Neutrophil (primary cell): ENCODE results near the gene WSCD1.

Experiments used
- H3K27ac ChIP-seq: fragments of 200-600 bp; sonication (generic); 2 replicates; pipeline ENCODE4 v1.5.1; 2016; ENCODE audit warnings: mild to moderate bottlenecking, moderate library complexity
- H3K27me3 ChIP-seq: fragments of 200-600 bp; sonication (generic); 2 replicates; pipeline ENCODE4 v1.6.0; 2016; ENCODE audit warnings: mild to moderate bottlenecking
- H3K36me3 ChIP-seq: fragments of 200-600 bp; sonication (generic); 2 replicates; pipeline ENCODE4 v1.5.1; 2017
- H3K4me1 ChIP-seq, 2 experiments: fragments of 200-600 bp in 1 of 2; sonication (generic) in 1 of 2; 1 replicate in 1 of 2; 2 replicates in 1 of 2; pipeline versions ENCODE4 v1.5.1 to v1.6.1; 2013 to 2016; ENCODE audit warnings: low read depth in 1 of 2, low read length in 1 of 2, mild to moderate bottlenecking in 1 of 2, moderate library complexity in 1 of 2; ENCODE audit not compliant: control insufficient read depth in 1 of 2, insufficient read depth in 1 of 2
- H3K4me3 ChIP-seq, 2 experiments: fragments of 200-600 bp in 1 of 2; sonication (generic) in 1 of 2; 1 replicate in 1 of 2; 2 replicates in 1 of 2; pipeline ENCODE4 v1.5.1; 2013 to 2016; ENCODE audit warnings: low read depth in 1 of 2, low read length in 1 of 2, mild to moderate bottlenecking in 1 of 2, moderate library complexity in 1 of 2
- H3K9me3 ChIP-seq: fragments of 200-600 bp; sonication (generic); 2 replicates; pipeline ENCODE4 v1.5.1; 2016
- CTCF ChIP-seq: fragments of 200-600 bp; sonication (generic); IDR thresholded peaks from 2 replicates; pipeline ENCODE4 v1.5.1; 2016; ENCODE audit warnings: antibody characterized with exemption

WSCD1 gene

GRCh38 chr17:6100891-6101500 is 30.8 kb downstream of the WSCD1 start:
- no peaks in the 10 kb centered on the region for H3K9me3 ChIP-seq
- H3K36me3 ChIP-seq: no peaks in the 10 kb centered on the region
- H3K4me3 ChIP-seq: no peak overlapping the region
- no peak overlapping the region for H3K27ac ChIP-seq
- no peak for TF ChIP-seq CTCF
- H3K27me3 ChIP-seq: no peaks in the 10 kb centered on the region
- H3K4me1 ChIP-seq: no peaks in the 10 kb centered on the region

DNA sequence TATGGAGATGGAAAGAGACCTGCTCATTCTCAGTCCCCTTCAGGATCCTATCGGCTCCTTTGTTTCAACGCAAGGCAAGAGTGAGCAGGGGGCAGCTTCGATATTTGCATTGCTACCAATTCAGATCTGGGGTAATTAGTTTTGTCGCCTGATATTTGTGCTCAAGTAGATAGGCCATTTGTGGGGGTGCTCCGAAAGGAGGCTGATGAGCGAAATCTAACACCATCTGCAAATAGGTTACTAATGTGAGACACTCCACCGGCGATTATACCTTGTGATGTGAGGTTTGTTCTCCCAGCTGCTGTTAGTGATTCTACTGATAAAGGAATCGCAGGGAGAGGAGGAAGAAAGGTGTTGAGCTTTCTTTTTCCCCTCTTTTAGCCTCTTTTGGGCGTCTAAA is 31.5 kb downstream of the WSCD1 start:
- Histone ChIP-seq H3K4me3 (no peak overlapping the region), H3K27me3 (no peaks in the 10 kb centered on the region), H3K27ac (no peak overlapping the region), H3K4me1 (no peaks in the 10 kb centered on the region), H3K9me3 (no peaks in the 10 kb centered on the region), H3K36me3 (no peaks in the 10 kb centered on the region)
- no peak for TF ChIP-seq CTCF

DNA sequence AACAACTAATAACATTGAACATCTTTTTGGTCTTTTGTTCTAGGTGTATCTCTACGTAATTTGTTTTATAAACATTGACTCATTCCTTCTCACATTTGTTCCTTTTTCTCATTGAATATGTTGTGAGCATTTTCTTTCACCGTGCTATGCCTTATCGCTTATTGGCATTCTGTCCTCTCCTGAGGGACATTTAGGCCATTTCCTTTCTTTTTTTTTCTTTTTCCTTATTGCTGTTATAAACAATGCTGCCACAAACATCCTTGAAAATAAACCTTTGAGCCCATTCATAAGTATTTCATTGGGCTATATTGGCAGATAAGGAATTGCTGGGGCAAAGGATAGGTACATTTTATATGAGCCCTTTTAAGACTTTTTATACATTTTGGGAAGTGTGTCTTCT is 32.4 kb downstream of the WSCD1 start:
- Histone ChIP-seq H3K27me3 (no peaks in the 10 kb centered on the region), H3K27ac (no peak overlapping the region), H3K36me3 (no peaks in the 10 kb centered on the region), H3K4me1 (no peaks in the 10 kb centered on the region), H3K4me3 (no peak overlapping the region), H3K9me3 (no peaks in the 10 kb centered on the region)
- TF ChIP-seq CTCF: no peak

DNA sequence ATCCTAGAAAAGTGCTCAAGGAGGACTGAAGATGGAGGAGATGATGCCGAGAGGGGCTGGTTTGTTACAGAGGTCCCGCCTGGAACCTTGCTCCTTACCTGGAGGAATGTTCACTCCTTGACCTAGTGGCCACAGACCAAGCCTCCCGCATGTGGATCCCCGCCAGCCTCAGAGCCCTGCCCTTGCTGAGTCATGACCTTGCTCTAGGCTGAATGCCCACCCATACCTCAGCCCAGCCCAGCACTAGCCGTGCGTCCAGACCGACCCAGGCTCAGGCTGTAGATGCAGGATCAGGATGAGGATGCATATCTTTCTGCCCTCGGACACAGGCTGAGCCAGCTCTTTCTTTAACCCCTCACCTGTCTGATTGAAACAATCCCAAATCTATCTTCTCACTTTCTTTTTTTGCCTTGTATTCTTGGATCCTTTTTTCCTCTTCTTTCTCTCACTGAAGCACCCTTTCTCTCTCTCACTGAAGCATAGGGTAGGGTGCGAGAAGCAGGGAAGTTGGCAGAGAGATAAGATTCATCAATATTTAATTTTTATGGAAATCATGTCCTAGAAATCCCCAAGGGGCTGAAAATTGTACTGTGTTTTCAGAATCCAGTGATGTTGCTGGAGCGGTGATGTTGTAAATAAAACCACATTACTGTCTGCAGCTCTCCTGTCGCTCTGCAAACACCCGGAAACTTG is 34.9 kb downstream of the WSCD1 start:
- Histone ChIP-seq H3K36me3 (no peaks in the 10 kb centered on the region), H3K4me3 (no peak overlapping the region), H3K27ac (no peak overlapping the region), H3K27me3 (no peaks in the 10 kb centered on the region), H3K4me1 (no peaks in the 10 kb centered on the region), H3K9me3 (no peaks in the 10 kb centered on the region)
- TF ChIP-seq CTCF: no peak

DNA sequence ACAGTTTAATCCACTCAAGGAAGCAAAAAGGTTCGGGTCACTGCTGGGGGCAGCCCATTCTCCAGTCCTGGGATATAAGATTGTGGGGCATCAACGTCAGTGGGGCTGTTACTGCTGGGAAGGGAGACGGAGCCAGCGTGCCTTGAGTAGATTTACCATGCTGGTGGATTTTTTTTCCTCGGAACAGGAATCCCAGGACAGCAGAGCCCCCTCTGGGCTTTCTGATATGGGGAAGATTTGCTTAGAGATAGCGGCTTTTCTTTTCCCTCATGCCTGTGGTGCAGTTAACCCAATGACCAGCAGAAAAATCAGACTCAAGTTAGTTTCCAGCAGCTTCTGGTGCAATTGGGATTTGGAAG is 35.4 kb downstream of the WSCD1 start:
- Histone ChIP-seq H3K27ac (no peak overlapping the region), H3K36me3 (no peaks in the 10 kb centered on the region), H3K4me1 (no peaks in the 10 kb centered on the region), H3K27me3 (no peaks in the 10 kb centered on the region), H3K4me3 (no peak overlapping the region), H3K9me3 (no peaks in the 10 kb centered on the region)
- TF ChIP-seq CTCF: no peak
